DMS153 treated with DMSO at 0.1 percent for 48 hours (cell line): ENCODE results near the gene NAXD.
"Not testable (repeated sequence)": the region's sequence is repeated elsewhere in the genome, so short reads cannot be mapped to it uniquely, and the experiment has no call there.

Experiments
- DNase-seq: peaks from one replicate; lab custom pipeline; 2025; ENCODE audit not compliant: unreplicated experiment; lab: John Stamatoyannopoulos, UW

The NAXD gene

GRCh38 chr13:110593430-110594130 lies 21.8 kb upstream of the NAXD start:
- DNase-seq = peak; percentile 51

DNA sequence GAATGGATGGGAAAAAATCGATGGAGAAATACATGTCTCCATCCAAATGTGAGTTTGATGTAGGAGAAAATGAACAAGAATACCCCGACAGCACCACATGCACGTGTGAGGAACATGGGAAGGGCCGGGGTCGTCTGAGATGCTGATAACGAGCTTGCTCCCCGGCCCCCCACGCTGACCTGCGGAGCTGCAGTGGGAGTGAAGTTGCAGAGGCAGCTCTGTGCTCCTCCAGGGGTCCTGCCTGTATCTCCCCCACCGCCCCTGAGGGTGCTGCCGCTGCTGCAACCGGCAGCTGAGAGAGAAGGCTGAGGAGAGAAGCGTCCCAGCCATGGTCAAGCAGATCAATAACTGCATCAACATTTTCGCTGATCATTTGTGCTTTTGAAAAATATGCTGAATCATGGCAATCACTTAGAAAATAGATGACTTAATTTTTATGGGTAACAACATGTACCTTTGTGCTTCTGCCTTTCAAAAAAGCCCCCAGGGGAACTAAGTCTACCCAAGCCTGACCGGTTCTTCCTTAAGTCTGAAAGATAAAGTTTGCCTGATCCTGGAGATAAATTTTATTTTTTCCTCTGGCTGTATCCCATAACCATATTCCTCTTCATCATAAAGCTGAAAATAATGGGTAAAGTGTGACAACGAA lies 18.2 kb upstream of the NAXD start:
- DNase-seq = no peak

GRCh38 chr13:110600261-110600819 lies 15.0 kb upstream of the NAXD start:
- no peak for DNase-seq

DNA sequence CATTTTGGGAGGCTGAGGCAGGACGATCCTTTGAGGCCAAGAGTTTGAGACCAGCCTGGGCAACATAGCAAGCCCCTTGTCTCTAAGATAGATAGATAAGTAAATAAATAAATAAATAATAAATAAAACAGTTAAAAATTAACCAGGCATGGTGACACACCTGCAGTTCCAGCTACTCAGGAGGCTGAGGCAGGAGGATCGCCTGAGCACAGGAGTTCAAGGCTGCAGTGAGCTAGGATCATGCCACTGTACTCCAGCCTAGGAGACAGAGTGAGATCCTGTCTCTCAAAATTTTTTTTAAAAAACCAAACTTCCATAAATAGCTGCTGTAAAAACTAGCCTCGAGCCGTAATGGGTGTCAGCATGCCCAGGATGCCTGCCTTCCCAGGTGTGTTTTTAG lies 14.4 kb upstream of the NAXD start:
- DNase-seq = no peak

- DNase-seq = no peak
These were observed 10.2 kb upstream of the NAXD start for GRCh38 chr13:110605132-110605531.

DNA sequence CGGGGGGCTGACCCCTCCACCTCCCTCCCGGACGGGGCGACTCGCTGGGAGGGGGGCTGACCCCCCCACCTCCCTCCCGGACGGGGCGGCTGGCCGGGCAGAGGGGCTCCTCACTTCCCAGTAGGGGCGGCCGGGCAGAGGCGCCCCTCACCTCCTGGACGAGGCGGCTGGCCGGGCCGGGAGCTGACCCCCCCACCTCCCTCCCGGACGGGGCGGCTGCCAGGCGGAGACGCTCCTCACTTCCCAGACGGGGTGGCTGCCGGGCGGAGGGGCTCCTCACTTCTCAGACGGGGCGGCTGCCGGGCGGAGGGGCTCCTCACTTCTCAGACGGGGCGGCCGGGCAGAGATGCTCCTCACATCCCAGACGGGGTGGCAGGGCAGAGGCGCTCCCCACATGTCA lies 9.1 kb upstream of the NAXD start:
- not testable (repeated sequence) for DNase-seq

- no peak for DNase-seq
These were observed 7.6 kb upstream of the NAXD start for GRCh38 chr13:110607675-110608224.

DNA sequence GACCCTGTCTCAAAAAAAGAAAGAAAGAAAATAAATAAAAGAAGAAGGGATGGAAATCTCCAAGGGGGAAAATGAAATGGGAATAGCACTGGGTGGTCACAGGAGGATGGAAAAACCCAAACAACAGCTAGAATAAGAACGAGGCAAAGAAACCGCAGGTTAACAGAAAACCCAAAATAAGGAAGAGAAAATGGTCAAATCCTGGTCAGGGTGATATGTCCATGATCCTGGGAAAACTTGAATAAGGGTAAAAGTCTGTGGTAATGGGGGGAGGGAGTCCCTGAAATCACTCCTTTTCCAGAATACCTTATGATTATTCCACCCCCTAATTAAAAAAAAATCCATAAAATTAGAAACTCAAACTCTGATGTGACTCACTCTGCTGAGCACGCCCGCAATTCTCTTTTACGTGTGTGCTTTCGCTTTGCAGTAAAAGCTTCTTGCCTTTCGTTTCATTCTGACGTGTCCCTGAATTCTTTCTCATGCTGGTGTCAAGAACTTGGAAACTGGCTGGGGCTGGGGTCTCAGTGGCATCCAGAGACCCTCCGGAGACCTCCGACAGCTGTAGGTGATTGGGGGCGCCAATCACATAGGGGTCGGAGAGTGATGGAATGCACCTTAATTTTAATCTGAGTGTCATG lies 4.3 kb upstream of the NAXD start:
- DNase-seq = no peak

GRCh38 chr13:110615005-110615321 lies 382 bp upstream of the NAXD start:
- no peak for DNase-seq

GRCh38 chr13:110616103-110617101 lies 1.1 kb downstream of the NAXD start:
- no peak for DNase-seq

DNA sequence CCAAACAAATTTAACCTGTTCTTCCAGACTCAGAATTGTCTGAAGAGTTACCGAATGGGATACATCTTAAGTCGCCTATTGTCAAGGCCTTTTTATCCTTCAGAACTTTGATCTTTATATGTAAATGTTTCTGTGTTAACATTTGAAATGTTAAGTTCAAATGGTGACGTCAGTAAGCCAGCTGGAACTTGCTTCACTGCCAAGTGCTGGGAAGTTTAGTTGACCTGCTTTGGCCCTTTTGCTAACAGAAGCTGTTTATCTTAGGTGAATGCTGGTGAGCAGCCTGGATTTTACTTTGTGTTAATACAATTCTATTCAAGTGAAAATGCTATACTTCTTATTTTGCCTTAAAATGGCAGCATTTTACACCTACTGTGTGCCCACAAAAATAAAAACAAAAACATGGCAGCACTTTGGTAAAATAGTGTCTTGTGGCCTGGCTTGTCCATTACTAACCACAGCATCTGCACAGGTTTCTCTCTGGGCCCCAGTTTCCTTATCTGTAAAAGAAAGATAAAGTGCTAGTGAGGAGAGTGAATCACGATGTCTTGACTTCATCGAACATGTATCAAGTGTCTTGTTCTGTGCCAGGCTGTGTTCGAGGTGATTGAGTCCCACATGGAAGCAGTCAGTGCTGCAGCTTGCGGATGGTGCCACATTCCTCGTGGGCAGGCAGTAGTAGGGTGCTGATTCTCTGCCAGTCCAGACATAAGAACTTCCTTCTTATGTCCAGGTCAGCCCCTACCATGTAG lies 2.2 kb downstream of the NAXD start:
- no peak for DNase-seq

GRCh38 chr13:110618167-110618566 lies 2.8 kb downstream of the NAXD start:
- no peak for DNase-seq

GRCh38 chr13:110618780-110619179 lies 3.4 kb downstream of the NAXD start:
- DNase-seq = no peak

DNA sequence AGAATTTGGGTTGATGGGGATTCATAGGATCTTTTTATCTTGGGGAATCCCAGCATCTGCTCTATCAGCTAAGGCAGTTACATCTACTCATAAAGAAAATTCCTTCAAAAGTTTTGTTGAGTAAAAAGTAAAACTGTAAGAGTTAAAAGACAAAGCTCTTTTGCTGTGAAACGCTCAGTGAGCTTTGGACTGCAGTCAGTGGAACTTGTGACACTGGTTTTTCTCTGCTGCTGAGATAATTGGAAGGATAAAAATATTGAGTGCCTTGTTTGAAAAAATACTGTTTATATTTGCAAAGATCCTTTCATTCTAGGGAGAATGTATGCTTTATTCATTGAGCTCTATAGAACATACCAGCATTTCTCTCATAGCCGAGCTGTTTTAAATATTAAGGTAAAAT lies 5.3 kb downstream of the NAXD start:
- DNase-seq = no peak

- DNase-seq = peak; percentile 8
These were observed 9.7 kb downstream of the NAXD start for GRCh38 chr13:110624766-110625756.

GRCh38 chr13:110625771-110626321 lies 10.5 kb downstream of the NAXD start:
- peak; percentile 17 for DNase-seq

DNA sequence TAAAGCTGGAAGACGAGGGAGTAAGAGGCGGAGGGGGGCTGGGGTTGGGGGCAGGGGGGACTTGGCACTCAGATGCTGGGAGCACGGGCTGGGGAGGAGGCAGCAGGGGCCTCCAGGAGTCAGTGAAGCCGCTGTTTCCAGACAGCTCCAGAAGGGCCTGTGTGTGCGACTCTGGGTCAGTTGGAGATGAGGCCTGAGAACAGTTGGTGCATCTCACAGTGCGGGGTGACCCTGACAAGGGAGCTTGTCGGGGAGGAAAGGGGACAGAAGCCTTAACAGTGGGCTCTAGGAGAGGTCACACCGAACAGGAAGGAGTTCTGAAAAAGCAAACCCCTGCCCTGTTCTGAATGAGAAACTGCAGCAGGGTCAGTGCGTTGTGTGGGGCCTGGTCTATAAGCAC lies 11.2 kb downstream of the NAXD start:
- no peak for DNase-seq

DNA sequence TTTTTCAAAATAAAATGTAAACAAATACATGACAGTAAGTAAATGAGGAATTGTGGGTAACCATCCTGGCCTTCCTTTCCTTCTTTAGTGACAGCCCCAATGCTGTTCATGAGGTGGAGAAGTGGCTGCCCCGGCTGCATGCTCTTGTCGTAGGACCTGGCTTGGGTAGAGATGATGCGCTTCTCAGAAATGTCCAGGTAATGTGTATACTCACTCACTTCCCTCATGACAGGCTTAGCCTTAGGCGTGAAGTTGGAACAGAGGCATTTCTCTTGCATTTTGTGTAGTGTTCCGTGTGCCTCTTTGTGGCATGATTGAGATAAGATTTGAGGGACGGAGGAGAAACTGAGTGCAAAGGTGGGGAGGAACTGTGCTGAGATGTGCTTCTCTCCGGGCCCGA lies 12.0 kb downstream of the NAXD start:
- no peak for DNase-seq
